Measurements from ENCODE around the gene PFKFB2.

The PFKFB2 gene

GRCh38 chr1:207052911-207053769 lies at the start of gene PFKFB2:
Gene PFKFB2 (plus strand): TSS chr1:207053275. CDS start chr1:207054718, 1,443 bp downstream.
- DNase-seq, result peak; percentile 95

- peak; percentile 17 to 35 for DNase-seq
Observed at GRCh38 chr1:207004931-207005830, 47.9 kb upstream of the PFKFB2 start.

- no peak for DNase-seq
Observed at GRCh38 chr1:207006083-207006482, 47.0 kb upstream of the PFKFB2 start.

- DNase-seq, result no peak
Observed at GRCh38 chr1:207006914-207007313, 46.2 kb upstream of the PFKFB2 start.

- no peak for DNase-seq
Observed at GRCh38 chr1:207007352-207008033, 45.6 kb upstream of the PFKFB2 start.

GRCh38 chr1:207009182-207009850 lies 43.8 kb upstream of the PFKFB2 start:
- no peak for DNase-seq

- no peak for DNase-seq
Observed at GRCh38 chr1:207009945-207010344, 43.1 kb upstream of the PFKFB2 start.

GRCh38 chr1:207010726-207011125 lies 42.3 kb upstream of the PFKFB2 start:
- no peak for DNase-seq

GRCh38 chr1:207013321-207014085 lies 39.6 kb upstream of the PFKFB2 start:
- no peak for DNase-seq

GRCh38 chr1:207014728-207015127 lies 38.3 kb upstream of the PFKFB2 start:
- no peak for DNase-seq

- no peak for DNase-seq
Observed at GRCh38 chr1:207015791-207016190, 37.3 kb upstream of the PFKFB2 start.

GRCh38 chr1:207017615-207018559 lies 35.2 kb upstream of the PFKFB2 start:
- no peak for DNase-seq

GRCh38 chr1:207018707-207019106 lies 34.4 kb upstream of the PFKFB2 start:
- DNase-seq, result no peak

GRCh38 chr1:207019161-207019560 lies 33.9 kb upstream of the PFKFB2 start:
- no peak for DNase-seq

GRCh38 chr1:207019661-207020060 lies 33.4 kb upstream of the PFKFB2 start:
- no peak for DNase-seq

GRCh38 chr1:207020065-207020708 lies 32.9 kb upstream of the PFKFB2 start:
- DNase-seq, result no peak

- peak in 1 of 2 donors; percentile 19 for DNase-seq
Observed at GRCh38 chr1:207020709-207021107, 32.4 kb upstream of the PFKFB2 start.

- DNase-seq, result no peak
Observed at GRCh38 chr1:207021139-207021861, 31.8 kb upstream of the PFKFB2 start.

- no peak for DNase-seq
Observed at GRCh38 chr1:207021876-207022596, 31.0 kb upstream of the PFKFB2 start.
